HEK293 (cell line): Measurements from ENCODE around the gene PRLHR.

Experiments used
- CTCF ChIA-PET: fragments of 350-600 bp; formaldehyde crosslinking; extraction: SDS; loops from one replicate; lab custom pipeline; 2021; ENCODE audit warnings: antibody characterized with exemption; lab: Yijun Ruan, JAX
- POLR2A ChIA-PET: fragments of 300-600 bp; formaldehyde crosslinking; extraction: SDS; loops from one replicate; lab custom pipeline; 2020; ENCODE audit warnings: antibody characterized with exemption, inconsistent platforms; lab: Yijun Ruan, JAX
- H3K27ac ChIP-seq: fragments of 200-500 bp; sonication (Bioruptor generic); 2 replicates; pipeline ENCODE4 v1.5.1; 2014; ENCODE audit warnings: low read depth, low read length, control low read depth, inconsistent platforms; ENCODE audit errors: extremely low read depth
- H3K36me3 ChIP-seq, 2 experiments: fragments of 200-500 bp in 1 of 2; sonication (Bioruptor generic) in 1 of 2; 1 replicate in 1 of 2; 2 replicates in 1 of 2; pipeline ENCODE4 v1.5.1; 2014 to 2017; ENCODE audit warnings: inconsistent platforms in 2 of 2, low read length in 2 of 2; ENCODE audit not compliant: control insufficient read depth in 2 of 2, insufficient read depth in 1 of 2
- H3K4me1 ChIP-seq: fragments of 200-500 bp; sonication (Bioruptor generic); 2 replicates; pipeline ENCODE4 v1.5.1; 2014; ENCODE audit warnings: mild to moderate bottlenecking, low read length, inconsistent platforms; ENCODE audit not compliant: control insufficient read depth, insufficient read depth
- H3K4me3 ChIP-seq: 2 replicates; pipeline ENCODE4 v1.5.1; 2011; ENCODE audit warnings: low read depth, mild to moderate bottlenecking, control low read depth, low read length, moderate library complexity
- H3K9me3 ChIP-seq: fragments of 200-500 bp; sonication (Bioruptor generic); 2 replicates; pipeline ENCODE4 v1.5.1; 2014; ENCODE audit warnings: low read depth, low read length, inconsistent platforms; ENCODE audit not compliant: control insufficient read depth, insufficient read depth
- PATZ1 ChIP-seq: fragments of 450-650 bp; formaldehyde crosslinking; IDR thresholded peaks from 2 replicates; pipeline ENCODE4 v1.5.1; 2016; ENCODE audit warnings: missing biosample characterization, missing genetic modification characterization
- TSHZ1 ChIP-seq: fragments of 450-650 bp; formaldehyde crosslinking; IDR thresholded peaks from 2 replicates; pipeline ENCODE4 v1.5.1; 2016; ENCODE audit warnings: missing biosample characterization, missing genetic modification characterization, borderline replicate concordance
- ZBTB17 ChIP-seq: fragments of 450-650 bp; formaldehyde crosslinking; IDR thresholded peaks from 2 replicates; pipeline ENCODE4 v1.5.1; 2016; ENCODE audit warnings: missing biosample characterization, missing genetic modification characterization
- ZBTB26 ChIP-seq: fragments of 450-650 bp; formaldehyde crosslinking; optimal IDR thresholded peaks from 2 replicates; pipeline ENCODE3; 2016; ENCODE audit warnings: missing biosample characterization, mild to moderate bottlenecking, missing genetic modification characterization
- ZBTB7A ChIP-seq: fragments of 450-650 bp; formaldehyde crosslinking; IDR thresholded peaks from 2 replicates; pipeline ENCODE4 v1.5.1; 2016; ENCODE audit warnings: low read depth, missing biosample characterization, missing genetic modification characterization
- ZNF112 ChIP-seq: fragments of 450-650 bp; formaldehyde crosslinking; IDR thresholded peaks from 2 replicates; pipeline ENCODE4 v1.5.0; 2017; ENCODE audit warnings: missing biosample characterization, missing genetic modification characterization
- ZNF19 ChIP-seq: fragments of 450-650 bp; formaldehyde crosslinking; IDR thresholded peaks from 2 replicates; pipeline ENCODE4; 2016; ENCODE audit warnings: missing biosample characterization, missing genetic modification characterization, low read depth
- ZNF211 ChIP-seq: fragments of 450-650 bp; formaldehyde crosslinking; IDR thresholded peaks from 2 replicates; pipeline ENCODE4 v1.5.1; 2016; ENCODE audit warnings: low read depth, missing biosample characterization, missing genetic modification characterization
- ZNF416 ChIP-seq: fragments of 450-650 bp; formaldehyde crosslinking; IDR thresholded peaks from 2 replicates; pipeline ENCODE4 v1.5.1; 2016; ENCODE audit warnings: missing biosample characterization, missing genetic modification characterization
- ZNF596 ChIP-seq: fragments of 450-650 bp; IDR thresholded peaks from 2 replicates; pipeline ENCODE4 v1.5.0; 2018; ENCODE audit warnings: missing biosample characterization, mild to moderate bottlenecking, missing genetic modification characterization, moderate library complexity
- ZNF639 ChIP-seq: fragments of 450-650 bp; formaldehyde crosslinking; IDR thresholded peaks from 2 replicates; pipeline ENCODE4 v1.5.1; 2016; ENCODE audit warnings: missing biosample characterization, missing genetic modification characterization
- ZNF776 ChIP-seq: fragments of 450-650 bp; formaldehyde crosslinking; IDR thresholded peaks from 2 replicates; pipeline ENCODE4 v1.5.0; 2017; ENCODE audit warnings: missing biosample characterization, missing genetic modification characterization, borderline replicate concordance
- TF ChIP-seq, protein P1 (sequence below): fragments of 450-650 bp; formaldehyde crosslinking; IDR thresholded peaks from 2 replicates; pipeline ENCODE4 v1.5.1; 2016; ENCODE audit warnings: missing biosample characterization, missing genetic modification characterization, borderline replicate concordance
- TF ChIP-seq, protein P2 (sequence below): fragments of 450-650 bp; formaldehyde crosslinking; IDR thresholded peaks from 2 replicates; pipeline ENCODE4; 2016; ENCODE audit warnings: missing biosample characterization, missing genetic modification characterization
- TF ChIP-seq, protein P3 (sequence below): fragments of 450-650 bp; formaldehyde crosslinking; IDR thresholded peaks from 2 replicates; pipeline ENCODE4 v1.5.1; 2017; ENCODE audit warnings: missing biosample characterization, mild to moderate bottlenecking, missing genetic modification characterization, moderate library complexity

Gene PRLHR

DNA sequence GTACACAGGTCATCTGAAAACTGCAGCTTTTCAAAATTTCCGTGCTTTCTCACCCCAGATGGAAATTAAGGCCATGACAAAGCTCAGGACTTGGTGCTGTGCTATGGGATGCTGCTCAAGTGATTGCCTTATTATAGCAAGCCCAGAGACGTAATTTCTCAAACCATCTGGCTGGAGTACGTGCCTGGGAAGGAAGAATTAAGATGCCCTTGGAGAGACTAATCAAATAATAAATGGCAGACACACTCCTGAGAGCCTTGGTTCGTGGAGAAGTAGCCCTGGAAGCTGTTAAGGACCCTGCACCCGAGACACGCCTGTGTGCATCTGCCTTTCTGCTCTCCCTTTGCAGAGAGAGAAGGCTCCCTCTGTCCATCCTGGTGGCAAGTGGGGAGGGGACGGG lies 38.3 kb upstream of the PRLHR start:
- Histone ChIP-seq H3K36me3 (no peaks in the 10 kb centered on the region), H3K4me1 (no peaks in the 10 kb centered on the region), H3K4me3 (no peak overlapping the region), H3K27ac (no peak overlapping the region), H3K9me3 (no peaks in the 10 kb centered on the region)
- TF ChIP-seq, protein P1, sequence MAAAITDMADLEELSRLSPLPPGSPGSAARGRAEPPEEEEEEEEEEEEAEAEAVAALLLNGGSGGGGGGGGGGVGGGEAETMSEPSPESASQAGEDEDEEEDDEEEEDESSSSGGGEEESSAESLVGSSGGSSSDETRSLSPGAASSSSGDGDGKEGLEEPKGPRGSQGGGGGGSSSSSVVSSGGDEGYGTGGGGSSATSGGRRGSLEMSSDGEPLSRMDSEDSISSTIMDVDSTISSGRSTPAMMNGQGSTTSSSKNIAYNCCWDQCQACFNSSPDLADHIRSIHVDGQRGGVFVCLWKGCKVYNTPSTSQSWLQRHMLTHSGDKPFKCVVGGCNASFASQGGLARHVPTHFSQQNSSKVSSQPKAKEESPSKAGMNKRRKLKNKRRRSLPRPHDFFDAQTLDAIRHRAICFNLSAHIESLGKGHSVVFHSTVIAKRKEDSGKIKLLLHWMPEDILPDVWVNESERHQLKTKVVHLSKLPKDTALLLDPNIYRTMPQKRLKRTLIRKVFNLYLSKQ (tag by site-specific recombination): no peak
- TF ChIP-seq ZBTB7A (tag by site-specific recombination) (no peak), ZNF596 (tag by site-specific recombination) (no peak), ZNF416 (tag by site-specific recombination) (no peak), ZNF639 (tag by site-specific recombination) (no peak), PATZ1 (tag by site-specific recombination) (no peak), ZNF776 (tag by site-specific recombination) (no peak), TSHZ1 (tag by site-specific recombination) (no peak), ZNF112 (tag by site-specific recombination) (no peak), ZNF19 (tag by site-specific recombination) (no peak), ZNF211 (tag by site-specific recombination) (no peak), ZBTB17 (no peak), ZBTB26 (tag by site-specific recombination) (no peak)
- TF ChIP-seq, protein P2, sequence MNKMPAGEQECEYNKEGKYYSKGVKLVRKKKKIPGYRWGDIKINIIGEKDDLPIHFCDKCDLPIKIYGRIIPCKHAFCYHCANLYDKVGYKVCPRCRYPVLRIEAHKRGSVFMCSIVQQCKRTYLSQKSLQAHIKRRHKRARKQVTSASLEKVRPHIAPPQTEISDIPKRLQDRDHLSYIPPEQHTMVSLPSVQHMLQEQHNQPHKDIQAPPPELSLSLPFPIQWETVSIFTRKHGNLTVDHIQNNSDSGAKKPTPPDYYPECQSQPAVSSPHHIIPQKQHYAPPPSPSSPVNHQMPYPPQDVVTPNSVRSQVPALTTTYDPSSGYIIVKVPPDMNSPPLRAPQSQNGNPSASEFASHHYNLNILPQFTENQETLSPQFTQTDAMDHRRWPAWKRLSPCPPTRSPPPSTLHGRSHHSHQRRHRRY (tag by site-specific recombination): no peak
- TF ChIP-seq, protein P3, sequence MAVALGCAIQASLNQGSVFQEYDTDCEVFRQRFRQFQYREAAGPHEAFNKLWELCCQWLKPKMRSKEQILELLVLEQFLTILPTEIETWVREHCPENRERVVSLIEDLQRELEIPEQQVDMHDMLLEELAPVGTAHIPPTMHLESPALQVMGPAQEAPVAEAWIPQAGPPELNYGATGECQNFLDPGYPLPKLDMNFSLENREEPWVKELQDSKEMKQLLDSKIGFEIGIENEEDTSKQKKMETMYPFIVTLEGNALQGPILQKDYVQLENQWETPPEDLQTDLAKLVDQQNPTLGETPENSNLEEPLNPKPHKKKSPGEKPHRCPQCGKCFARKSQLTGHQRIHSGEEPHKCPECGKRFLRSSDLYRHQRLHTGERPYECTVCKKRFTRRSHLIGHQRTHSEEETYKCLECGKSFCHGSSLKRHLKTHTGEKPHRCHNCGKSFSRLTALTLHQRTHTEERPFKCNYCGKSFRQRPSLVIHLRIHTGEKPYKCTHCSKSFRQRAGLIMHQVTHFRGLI: no peak
- ChIA-PET POLR2A (no interaction called here), CTCF (interaction anchor here (0.6 kb wide), 1 partner anchor 65 kb away, joined by 3 read pairs; no protein-coding TSS in a partner anchor)
